Liver (tissue), 9 donors: ENCODE results near the gene ICAM1. TPM values are rescaled to one million over a fixed set of nuclear protein-coding genes. Genes with fewer than 3 reads are reported as not detected.

Experiments used
- DNase-seq: peaks from one replicate; pipeline ENCODE4 v3.0.0-alpha.2; 2017; ENCODE audit warnings: low spot score
- H3K27ac ChIP-seq, 2 donors: one replicate each; pipeline ENCODE4 v1.7.0; 2013; ENCODE audit warnings: inconsistent platforms in 2 of 2, low read length in 2 of 2, control low read depth in 1 of 2, low read depth in 1 of 2, mild to moderate bottlenecking in 1 of 2
- H3K27me3 ChIP-seq, 4 donors: one replicate each; pipeline versions ENCODE4 v1.6.1 to v1.7.0; 2013; ENCODE audit warnings: low read length in 3 of 4, inconsistent platforms in 1 of 4, mild to moderate bottlenecking in 1 of 4, moderate library complexity in 1 of 4; ENCODE audit not compliant: control insufficient read depth in 4 of 4, insufficient read depth in 4 of 4
- H3K36me3 ChIP-seq, 4 donors: one replicate each; pipeline versions ENCODE4 v1.6.1 to v1.7.0; 2013; ENCODE audit warnings: low read length in 3 of 4, mild to moderate bottlenecking in 3 of 4, low read depth in 1 of 4, moderate library complexity in 1 of 4; ENCODE audit not compliant: control insufficient read depth in 4 of 4, insufficient read depth in 3 of 4
- H3K4me1 ChIP-seq, 4 donors: one replicate each; pipeline versions ENCODE4 v1.6.1 to v1.7.0; 2013; ENCODE audit warnings: low read length in 3 of 4, mild to moderate bottlenecking in 3 of 4, moderate library complexity in 1 of 4; ENCODE audit not compliant: control insufficient read depth in 4 of 4, insufficient read depth in 4 of 4
- H3K4me3 ChIP-seq, 3 donors: one replicate each; pipeline versions ENCODE4 v1.6.1 to v1.7.0; 2013; ENCODE audit warnings: low read length in 3 of 3, control low read depth in 1 of 3, low read depth in 1 of 3, mild to moderate bottlenecking in 1 of 3
- H3K9ac ChIP-seq, 2 donors: one replicate each; pipeline ENCODE4 v1.7.0; 2013; ENCODE audit warnings: low read length in 2 of 2, mild to moderate bottlenecking in 2 of 2, moderate library complexity in 2 of 2, control low read depth in 1 of 2, low read depth in 1 of 2
- H3K9me3 ChIP-seq, 4 donors: one replicate each; pipeline versions ENCODE4 v1.6.1 to v1.7.0; 2013; ENCODE audit warnings: low read length in 3 of 4; ENCODE audit not compliant: control insufficient read depth in 4 of 4
- ATF3 ChIP-seq: IDR thresholded peaks from 2 replicates; pipeline ENCODE4 v1.6.1; 2016; ENCODE audit warnings: antibody characterized with exemption
- CTCF ChIP-seq: fragments of 150-350 bp; IDR thresholded peaks from 2 replicates; pipeline ENCODE4 v1.5.1; 2017; ENCODE audit warnings: improper control_type of control experiment, low read depth, low read length; ENCODE audit not compliant: missing input control
- EGR1 ChIP-seq, 2 donors: IDR thresholded peaks; 2 replicates each; pipeline ENCODE4 v1.6.1; 2016 to 2018; ENCODE audit warnings: antibody characterized with exemption in 2 of 2, low read depth in 2 of 2
- FOXA1 ChIP-seq: IDR thresholded peaks from 2 replicates; pipeline ENCODE4 v1.6.1; 2016; ENCODE audit warnings: antibody characterized with exemption
- FOXA2 ChIP-seq: IDR thresholded peaks from 2 replicates; pipeline ENCODE4 v1.6.1; 2016; ENCODE audit warnings: antibody characterized with exemption
- GABPA ChIP-seq, 2 donors: IDR thresholded peaks in 1 of 2; conservative IDR thresholded peaks in 1 of 2; 2 replicates each; pipeline ENCODE4 v1.6.1; 2016; ENCODE audit warnings: antibody characterized with exemption in 2 of 2, mild to moderate bottlenecking in 1 of 2, moderate library complexity in 1 of 2
- HNF4A ChIP-seq, 2 donors: conservative IDR thresholded peaks; 2 replicates each; pipeline ENCODE4 v1.6.1; 2016; ENCODE audit warnings: antibody characterized with exemption in 2 of 2, mild to moderate bottlenecking in 2 of 2
- HNF4G ChIP-seq: IDR thresholded peaks from 2 replicates; pipeline ENCODE4 v1.6.1; 2016; ENCODE audit warnings: antibody characterized with exemption
- JUND ChIP-seq, 2 donors: IDR thresholded peaks; 2 replicates each; pipeline ENCODE4 v1.6.1; 2016; ENCODE audit warnings: antibody characterized with exemption in 2 of 2
- MAX ChIP-seq: IDR thresholded peaks from 2 replicates; pipeline ENCODE4 v1.6.1; 2016; ENCODE audit warnings: antibody characterized with exemption
- RAD21 ChIP-seq, 2 donors: IDR thresholded peaks; 2 replicates each; pipeline ENCODE4 v1.6.1; 2016; ENCODE audit warnings: antibody characterized with exemption in 2 of 2, mild to moderate bottlenecking in 2 of 2
- REST ChIP-seq: IDR thresholded peaks from 2 replicates; pipeline ENCODE4 v1.6.1; 2016; ENCODE audit warnings: antibody characterized with exemption, mild to moderate bottlenecking
- RXRA ChIP-seq, 2 donors: IDR thresholded peaks; 2 replicates each; pipeline ENCODE4 v1.6.1; 2017 to 2018; ENCODE audit warnings: antibody characterized with exemption in 2 of 2, mild to moderate bottlenecking in 1 of 2
- SP1 ChIP-seq: IDR thresholded peaks from 2 replicates; pipeline ENCODE4 v1.6.1; 2018; ENCODE audit warnings: antibody characterized with exemption, mild to moderate bottlenecking
- TAF1 ChIP-seq: conservative IDR thresholded peaks from 2 replicates; pipeline ENCODE4 v1.6.1; 2016; ENCODE audit warnings: antibody characterized with exemption, mild to moderate bottlenecking
- YY1 ChIP-seq: IDR thresholded peaks from 2 replicates; pipeline ENCODE4 v1.6.1; 2016; ENCODE audit warnings: antibody characterized with exemption, mild to moderate bottlenecking
- ZBTB33 ChIP-seq: IDR thresholded peaks from 2 replicates; pipeline ENCODE4 v1.6.1; 2016; ENCODE audit warnings: antibody characterized with exemption
- WGBS: extraction: QIAGEN DNeasy Blood & Tissue Kit; methylation state at CpG from one replicate; pipeline ENCODE4 v1.1.7; 2013; 5-methylcytosine and 5-hydroxymethylcytosine counted together
- polyA plus RNA-seq, 2 donors: library from polyadenylated mRNA; stranded (reverse) in 1 of 2; unstranded in 1 of 2; fragments of 200-250 nt in 1 of 2; fragments of >200 nt in 1 of 2; fragmentation: Nextera tagmentation in 1 of 2; extraction: Ambion mirVana in 1 of 2; gene quantifications; one replicate each; pipeline versions ENCODE4 v1.2.1 to v1.2.3, GENCODE V29; 2013 to 2015
- total RNA-seq, 2 donors: library from RNA; depleted of rRNA; stranded (reverse); fragments of >200 nt; gene quantifications; one replicate each; pipeline ENCODE4 v1.2.3, GENCODE V29; 2014
- donor health status: healthy.
- donor health status: healthy.
- donor health status: healthy.
- donor health status: healthy.
- donor health status: healthy.

Gene ICAM1
- total and polyA plus RNA-seq, 4 donors, result 7.8 to 26.3 (median 19.8) TPM

GRCh38 chr19:10290357-10290875 is 19.5 kb downstream of the ICAM1 start (continued):
- no peak for TF ChIP-seq HNF4G
- no peak for TF ChIP-seq MAX
- TF ChIP-seq RXRA (IDR thresholded peaks at IDR 0.05), result no peak
- TF ChIP-seq EGR1 (IDR thresholded peaks at IDR 0.05; ENCODE audit: low read depth in 2 of 2), result no peak
- no peak for TF ChIP-seq YY1
- no peak for TF ChIP-seq ZBTB33

GRCh38 chr19:10290876-10291553 is 20.1 kb downstream of the ICAM1 start:
- H3K4me1 ChIP-seq, result peaks cover 22 to 53% (median 42%) of the 10 kb centered on the region in 4 donors
- H3K36me3 ChIP-seq, result peaks cover 0 to 2% (median 1%) of the 10 kb centered on the region in 4 donors
- H3K4me3 ChIP-seq, result peak overlapping the region in 1 of 3 donors; percentile 34
- no peaks in the 10 kb centered on the region for H3K9me3 ChIP-seq
- 2% methylated on average over 57 of the region's 57 CpGs for WGBS
- peak; percentile 87 for DNase-seq
- TF ChIP-seq CTCF (no peak), MAX (no peak), GABPA (IDR thresholded peaks at IDR 0.05 in 1 of 2, conservative IDR thresholded peaks at IDR 0.05 in 1 of 2) (no peak), HNF4A (conservative IDR thresholded peaks at IDR 0.05) (no peak), FOXA2 (no peak), RAD21 (IDR thresholded peaks at IDR 0.05) (no peak), FOXA1 (no peak), RXRA (IDR thresholded peaks at IDR 0.05) (no peak), ZBTB33 (no peak), YY1 (no peak), HNF4G (no peak), EGR1 (IDR thresholded peaks at IDR 0.05; ENCODE audit: low read depth in 2 of 2) (no peak), ATF3 (no peak), JUND (IDR thresholded peaks at IDR 0.05) (no peak), SP1 (no peak), REST (no peak), TAF1 (no peak)
- H3K27ac ChIP-seq, result no peak overlapping the region
- H3K9ac ChIP-seq, result no peak overlapping the region
- H3K27me3 ChIP-seq, result peaks cover 2 to 16% (median 7%) of the 10 kb centered on the region in 4 donors
